Measurements from ENCODE around the gene BAK1. TPM values are rescaled to one million over a fixed set of nuclear protein-coding genes. Genes with fewer than 3 reads are reported as not detected.

Gene BAK1
- total RNA-seq, 5 donors from 2014 or later (not counting 1 experiment from before 2014, with no cell fraction given) = 22.9 to 31.6 (median 27.9) TPM

- no peak for ATAC-seq (replicated peaks in 1 of 4)
- Mint-ChIP-seq H3K4me1 (peaks cover 46 to 57% (median 49%) of the 10 kb centered on the region in 3 donors), H3K36me3 (peaks cover under 1% of the 10 kb centered on the region), H3K27ac (peak overlapping the region; percentile 91 to 93), H3K9me3 (no peaks in the 10 kb centered on the region), H3K4me3 (peak overlapping the region; percentile 92 to 95 (median 94)), H3K27me3 (no peaks in the 10 kb centered on the region)
- Histone ChIP-seq H3K27ac (ENCODE audit: low read length) (peak overlapping the region; percentile 76), H3K4me3 (ENCODE audit: control insufficient read depth in 1 of 2, extremely low read depth in 1 of 2, low read length in 1 of 2) (no peak overlapping the region), H3K36me3 (ENCODE audit: control insufficient read depth in 2 of 2, extremely low read depth in 1 of 2, insufficient read depth in 1 of 2, low read length in 1 of 2) (peaks cover 1 to 7% of the 10 kb centered on the region in 2 donors), H3K4me1 (ENCODE audit: control insufficient read depth in 1 of 2, extremely low read depth in 1 of 2, insufficient read depth in 2 of 2, low read length in 2 of 2) (peaks cover 21 to 59% of the 10 kb centered on the region in 2 experiments), H3K9me3 (no peaks in the 10 kb centered on the region), H3K27me3 (replicated peaks in 1 of 2; ENCODE audit: control insufficient read depth in 2 of 2, extremely low read depth in 1 of 2, insufficient read depth in 2 of 2, low read length in 1 of 2) (no peaks in the 10 kb centered on the region)
- WGBS (ENCODE audit: insufficient coverage) = 80% methylated on average over 1 of the region's 5 CpGs
- CTCF ChIA-PET = interaction anchor here in 1 of 2 donors (0.8 kb wide), 1 partner anchor 37 kb away, joined by 4 read pairs; no protein-coding TSS in a partner anchor
- POLR2A ChIA-PET = no interaction called here
- no peak for DNase-seq
Measured at GRCh38 chr6:33619166-33619840, 39.2 kb upstream of the BAK1 start.

- H3K27ac ChIP-seq (ENCODE audit: low read length) = no peak overlapping the region
- peak overlapping the region in 1 of 3 donors; percentile 17 for H3K4me3 Mint-ChIP-seq
Measured at GRCh38 chr6:33616913-33617312, 36.8 kb upstream of the BAK1 start.

GRCh38 chr6:33616113-33616512, 36.0 kb upstream of the BAK1 start:
- no peaks in the 10 kb centered on the region for H3K36me3 ChIP-seq (ENCODE audit: control insufficient read depth in 2 of 2, extremely low read depth in 1 of 2, insufficient read depth in 1 of 2, low read length in 1 of 2)
- WGBS (ENCODE audit: insufficient coverage) = no CpG with 5 or more reads among the region's 2 CpGs
- H3K4me3 Mint-ChIP-seq = peak overlapping the region in 1 of 3 donors; percentile 17

More at GRCh38 chr6:33616913-33617312, 36.8 kb upstream of the BAK1 start:
- CTCF ChIA-PET = no interaction called here
- Histone ChIP-seq H3K4me1 (ENCODE audit: control insufficient read depth in 1 of 2, extremely low read depth in 1 of 2, insufficient read depth in 2 of 2, low read length in 2 of 2) (peaks cover 12 to 35% of the 10 kb centered on the region in 2 experiments), H3K36me3 (ENCODE audit: control insufficient read depth in 2 of 2, extremely low read depth in 1 of 2, insufficient read depth in 1 of 2, low read length in 1 of 2) (no peaks in the 10 kb centered on the region), H3K27me3 (replicated peaks in 1 of 2; ENCODE audit: control insufficient read depth in 2 of 2, extremely low read depth in 1 of 2, insufficient read depth in 2 of 2, low read length in 1 of 2) (peaks cover 0 to 3% of the 10 kb centered on the region in 2 experiments), H3K4me3 (ENCODE audit: control insufficient read depth in 1 of 2, extremely low read depth in 1 of 2, low read length in 1 of 2) (no peak overlapping the region), H3K9me3 (no peaks in the 10 kb centered on the region)
- peak in 1 of 4 experiments; percentile 26 for ATAC-seq (replicated peaks in 1 of 4)
- DNase-seq = peak in 1 of 35 experiments; percentile 52
- no peaks in the 10 kb centered on the region for H3K36me3 Mint-ChIP-seq
- 33% methylated on average over 1 of the region's 4 CpGs for WGBS (ENCODE audit: insufficient coverage)
- H3K4me1 Mint-ChIP-seq = peaks cover 22 to 43% (median 25%) of the 10 kb centered on the region in 3 donors
- H3K27ac Mint-ChIP-seq = peak overlapping the region in 1 of 2 donors; percentile 66
- H3K9me3 Mint-ChIP-seq = no peaks in the 10 kb centered on the region
- POLR2A ChIA-PET = no interaction called here
- no peaks in the 10 kb centered on the region for H3K27me3 Mint-ChIP-seq

GRCh38 chr6:33613795-33614168, 33.7 kb upstream of the BAK1 start:
- DNase-seq (no peak), ATAC-seq (replicated peaks in 1 of 4) (no peak)
- H3K9me3 Mint-ChIP-seq = no peaks in the 10 kb centered on the region
- peaks cover 0 to 19% of the 10 kb centered on the region in 2 experiments for H3K27me3 ChIP-seq (replicated peaks in 1 of 2; ENCODE audit: control insufficient read depth in 2 of 2, extremely low read depth in 1 of 2, insufficient read depth in 2 of 2, low read length in 1 of 2)
- ChIA-PET POLR2A (no interaction called here), CTCF (interaction anchor here in 1 of 2 donors (0.6 kb wide), 1 partner anchor 97 kb away, joined by 3 read pairs; the partner anchor contains the start of gene UQCC2)
- no peak overlapping the region for H3K27ac Mint-ChIP-seq
- no peaks in the 10 kb centered on the region for H3K27me3 Mint-ChIP-seq
- no peaks in the 10 kb centered on the region for H3K9me3 ChIP-seq
- no peaks in the 10 kb centered on the region for H3K36me3 Mint-ChIP-seq
- H3K36me3 ChIP-seq (ENCODE audit: control insufficient read depth in 2 of 2, extremely low read depth in 1 of 2, insufficient read depth in 1 of 2, low read length in 1 of 2) = no peaks in the 10 kb centered on the region
- peaks cover 6 to 16% of the 10 kb centered on the region in 2 experiments for H3K4me1 ChIP-seq (ENCODE audit: control insufficient read depth in 1 of 2, extremely low read depth in 1 of 2, insufficient read depth in 2 of 2, low read length in 2 of 2)
- no peak overlapping the region for H3K4me3 ChIP-seq (ENCODE audit: control insufficient read depth in 1 of 2, extremely low read depth in 1 of 2, low read length in 1 of 2)
- H3K27ac ChIP-seq (ENCODE audit: low read length) = no peak overlapping the region
- peaks cover 8 to 25% (median 13%) of the 10 kb centered on the region in 3 donors for H3K4me1 Mint-ChIP-seq
- 87% methylated on average over 9 of the region's 10 CpGs for WGBS (ENCODE audit: insufficient coverage)
- no peak overlapping the region for H3K4me3 Mint-ChIP-seq

More at GRCh38 chr6:33616113-33616512, 36.0 kb upstream of the BAK1 start:
- Histone ChIP-seq H3K27ac (ENCODE audit: low read length) (no peak overlapping the region), H3K27me3 (replicated peaks in 1 of 2; ENCODE audit: control insufficient read depth in 2 of 2, extremely low read depth in 1 of 2, insufficient read depth in 2 of 2, low read length in 1 of 2) (peaks cover 0 to 8% of the 10 kb centered on the region in 2 experiments), H3K9me3 (no peaks in the 10 kb centered on the region), H3K4me1 (ENCODE audit: control insufficient read depth in 1 of 2, extremely low read depth in 1 of 2, insufficient read depth in 2 of 2, low read length in 2 of 2) (peaks cover 12 to 30% of the 10 kb centered on the region in 2 experiments), H3K4me3 (ENCODE audit: control insufficient read depth in 1 of 2, extremely low read depth in 1 of 2, low read length in 1 of 2) (no peak overlapping the region)
- no peaks in the 10 kb centered on the region for H3K9me3 Mint-ChIP-seq
- no peaks in the 10 kb centered on the region for H3K36me3 Mint-ChIP-seq
- peaks cover 22 to 42% (median 25%) of the 10 kb centered on the region in 3 donors for H3K4me1 Mint-ChIP-seq
- H3K27me3 Mint-ChIP-seq = no peaks in the 10 kb centered on the region
- POLR2A ChIA-PET = no interaction called here
- ATAC-seq (replicated peaks in 1 of 4) (no peak), DNase-seq (no peak)
- H3K27ac Mint-ChIP-seq = peak overlapping the region in 1 of 2 donors; percentile 11
- CTCF ChIA-PET = interaction anchor here in 1 of 2 donors (0.6 kb wide), 1 partner anchor 95 kb away, joined by 4 read pairs; no protein-coding TSS in a partner anchor

GRCh38 chr6:33613146-33613794, 33.2 kb upstream of the BAK1 start:
- peaks cover 0 to 24% of the 10 kb centered on the region in 2 experiments for H3K27me3 ChIP-seq (replicated peaks in 1 of 2; ENCODE audit: control insufficient read depth in 2 of 2, extremely low read depth in 1 of 2, insufficient read depth in 2 of 2, low read length in 1 of 2)
- ATAC-seq (replicated peaks in 1 of 4) (no peak), DNase-seq (no peak)
- H3K4me1 ChIP-seq (ENCODE audit: control insufficient read depth in 1 of 2, extremely low read depth in 1 of 2, insufficient read depth in 2 of 2, low read length in 2 of 2) = peaks cover 6 to 14% of the 10 kb centered on the region in 2 experiments
- H3K27ac Mint-ChIP-seq = no peak overlapping the region
- H3K4me3 Mint-ChIP-seq = no peak overlapping the region
- H3K27ac ChIP-seq (ENCODE audit: low read length) = no peak overlapping the region
- no peak overlapping the region for H3K4me3 ChIP-seq (ENCODE audit: control insufficient read depth in 1 of 2, extremely low read depth in 1 of 2, low read length in 1 of 2)
- H3K36me3 ChIP-seq (ENCODE audit: control insufficient read depth in 2 of 2, extremely low read depth in 1 of 2, insufficient read depth in 1 of 2, low read length in 1 of 2) = no peaks in the 10 kb centered on the region
- H3K36me3 Mint-ChIP-seq = no peaks in the 10 kb centered on the region
- ChIA-PET POLR2A (no interaction called here), CTCF (interaction anchor here in 1 of 2 donors (0.6 kb wide), 1 partner anchor 98 kb away, joined by 3 read pairs; the partner anchor contains the start of gene UQCC2)
- H3K9me3 ChIP-seq = no peaks in the 10 kb centered on the region
- no peaks in the 10 kb centered on the region for H3K27me3 Mint-ChIP-seq
- H3K9me3 Mint-ChIP-seq = no peaks in the 10 kb centered on the region
- 71% methylated on average over 6 of the region's 8 CpGs for WGBS (ENCODE audit: insufficient coverage)
- peaks cover 6 to 20% (median 11%) of the 10 kb centered on the region in 3 donors for H3K4me1 Mint-ChIP-seq
